ENCODE measurements around the gene RPL41. TPM values are rescaled to one million over a fixed set of nuclear protein-coding genes. Genes with fewer than 3 reads are reported as not detected.
A peak's percentile ranks its signal among the peaks of the same experiment; 100 is the strongest.

Gene RPL41
- total and polyA plus RNA-seq, 4 donors: 979 to 2,155 (median 1,482) TPM

DNA sequence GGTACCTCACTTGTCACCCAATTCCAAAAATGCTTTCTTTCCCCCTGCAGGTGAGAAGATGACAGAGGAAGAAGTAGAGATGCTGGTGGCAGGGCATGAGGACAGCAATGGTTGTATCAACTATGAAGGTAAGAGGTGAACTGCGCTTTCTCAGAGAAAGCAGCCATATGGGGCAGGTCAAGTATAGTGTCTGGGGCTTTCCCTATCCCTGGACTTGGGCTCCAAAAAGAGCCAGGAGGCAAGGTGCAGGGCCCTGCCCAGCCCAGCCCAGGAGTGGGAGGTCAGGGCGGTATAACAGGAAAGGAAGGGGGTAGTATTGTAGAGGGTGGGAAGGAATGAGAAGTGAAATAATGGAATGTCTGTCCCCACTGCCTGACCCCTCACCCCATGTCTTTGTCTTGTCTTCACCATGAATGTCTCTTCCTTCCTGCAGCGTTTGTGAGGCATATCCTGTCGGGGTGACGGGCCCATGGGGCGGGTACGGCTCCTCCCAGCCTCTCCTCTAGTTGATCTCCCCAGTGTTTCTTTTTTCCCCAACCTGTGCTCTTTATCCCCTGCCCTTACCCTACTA is 43.8 kb downstream of the RPL41 start:
- peak overlapping the region in 1 of 2 donors; percentile 37 for H3K9ac ChIP-seq (ENCODE audit: low read depth in 1 of 2, low read length in 2 of 2)
- H3K27me3 ChIP-seq (ENCODE audit: control insufficient read depth in 4 of 4, insufficient read depth in 4 of 4, low read length in 3 of 4): no peaks in the 10 kb centered on the region
- TF ChIP-seq GABPA (IDR thresholded peaks at IDR 0.05 in 1 of 2, conservative IDR thresholded peaks at IDR 0.05 in 1 of 2) (no peak), NR2F2 (IDR thresholded peaks at IDR 0.05) (peak; percentile 77), RXRA (IDR thresholded peaks at IDR 0.05) (peak in 1 of 2 donors; percentile 11)
- no peak for DNase-seq (ENCODE audit: low spot score)
- peaks cover 21 to 49% (median 45%) of the 10 kb centered on the region in 4 donors for H3K36me3 ChIP-seq (ENCODE audit: control insufficient read depth in 4 of 4, insufficient read depth in 3 of 4, low read depth in 1 of 4, low read length in 3 of 4)
- WGBS: 66% methylated on average over 7 of the region's 7 CpGs
- H3K27ac ChIP-seq (ENCODE audit: low read depth in 1 of 2, low read length in 2 of 2): peak overlapping the region; percentile 90 to 98
- H3K4me3 ChIP-seq (ENCODE audit: low read depth in 1 of 3, low read length in 3 of 3): peak overlapping the region; percentile 29 to 93 (median 73)
- H3K9me3 ChIP-seq (ENCODE audit: control insufficient read depth in 4 of 4, low read length in 3 of 4): no peaks in the 10 kb centered on the region
- peaks cover 3 to 40% (median 34%) of the 10 kb centered on the region in 4 donors for H3K4me1 ChIP-seq (ENCODE audit: control insufficient read depth in 4 of 4, insufficient read depth in 4 of 4, low read length in 3 of 4)

DNA sequence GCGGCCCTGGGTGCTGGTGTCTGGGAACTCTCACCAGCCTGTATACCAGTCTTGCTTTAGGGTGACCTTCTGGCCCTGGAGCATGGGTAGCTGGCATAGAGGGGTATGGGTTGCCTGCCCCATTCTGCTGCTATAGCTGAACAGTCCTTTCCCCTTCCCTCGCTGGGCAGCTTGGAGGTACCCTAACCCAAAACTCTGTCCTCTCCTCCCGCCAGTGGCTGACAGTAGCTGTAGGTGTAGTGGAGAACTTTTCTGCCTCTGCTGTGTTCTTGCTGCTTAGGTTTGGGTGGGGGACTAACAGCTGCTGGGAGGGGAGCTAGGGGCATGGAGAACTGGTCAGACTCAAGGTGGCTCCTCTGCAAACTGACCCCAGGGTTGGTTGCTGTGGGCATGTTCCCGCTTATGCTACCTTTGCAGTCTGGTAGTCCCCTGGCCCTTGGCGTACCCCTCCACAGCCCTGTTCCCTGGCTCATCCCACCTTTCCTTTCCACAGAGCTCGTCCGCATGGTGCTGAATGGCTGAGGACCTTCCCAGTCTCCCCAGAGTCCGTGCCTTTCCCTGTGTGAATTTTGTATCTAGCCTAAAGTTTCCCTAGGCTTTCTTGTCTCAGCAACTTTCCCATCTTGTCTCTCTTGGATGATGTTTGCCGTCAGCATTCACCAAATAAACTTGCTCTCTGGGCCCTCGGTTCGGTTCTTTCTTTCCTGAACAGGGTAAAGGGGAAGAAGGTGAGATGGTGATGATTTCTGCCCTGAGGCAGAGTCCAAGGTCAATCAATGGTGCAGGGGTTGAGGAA is 44.7 kb downstream of the RPL41 start:
- Histone ChIP-seq H3K4me1 (ENCODE audit: control insufficient read depth in 4 of 4, insufficient read depth in 4 of 4, low read length in 3 of 4) (peaks cover 0 to 36% (median 30%) of the 10 kb centered on the region in 4 donors), H3K9me3 (ENCODE audit: control insufficient read depth in 4 of 4, low read length in 3 of 4) (no peaks in the 10 kb centered on the region), H3K27me3 (ENCODE audit: control insufficient read depth in 4 of 4, insufficient read depth in 4 of 4, low read length in 3 of 4) (no peaks in the 10 kb centered on the region), H3K36me3 (ENCODE audit: control insufficient read depth in 4 of 4, insufficient read depth in 3 of 4, low read depth in 1 of 4, low read length in 3 of 4) (peaks cover 23 to 56% (median 50%) of the 10 kb centered on the region in 4 donors), H3K4me3 (ENCODE audit: low read depth in 1 of 3, low read length in 3 of 3) (no peak overlapping the region), H3K27ac (ENCODE audit: low read depth in 1 of 2, low read length in 2 of 2) (peak overlapping the region; percentile 90 to 98), H3K9ac (ENCODE audit: low read depth in 1 of 2, low read length in 2 of 2) (peak overlapping the region; percentile 10 to 37)
- 73% methylated on average over 11 of the region's 11 CpGs for WGBS
- DNase-seq (ENCODE audit: low spot score): no peak
- TF ChIP-seq HNF4A (conservative IDR thresholded peaks at IDR 0.05) (peak; percentile 38 to 49), NR2F2 (IDR thresholded peaks at IDR 0.05) (no peak)

DNA sequence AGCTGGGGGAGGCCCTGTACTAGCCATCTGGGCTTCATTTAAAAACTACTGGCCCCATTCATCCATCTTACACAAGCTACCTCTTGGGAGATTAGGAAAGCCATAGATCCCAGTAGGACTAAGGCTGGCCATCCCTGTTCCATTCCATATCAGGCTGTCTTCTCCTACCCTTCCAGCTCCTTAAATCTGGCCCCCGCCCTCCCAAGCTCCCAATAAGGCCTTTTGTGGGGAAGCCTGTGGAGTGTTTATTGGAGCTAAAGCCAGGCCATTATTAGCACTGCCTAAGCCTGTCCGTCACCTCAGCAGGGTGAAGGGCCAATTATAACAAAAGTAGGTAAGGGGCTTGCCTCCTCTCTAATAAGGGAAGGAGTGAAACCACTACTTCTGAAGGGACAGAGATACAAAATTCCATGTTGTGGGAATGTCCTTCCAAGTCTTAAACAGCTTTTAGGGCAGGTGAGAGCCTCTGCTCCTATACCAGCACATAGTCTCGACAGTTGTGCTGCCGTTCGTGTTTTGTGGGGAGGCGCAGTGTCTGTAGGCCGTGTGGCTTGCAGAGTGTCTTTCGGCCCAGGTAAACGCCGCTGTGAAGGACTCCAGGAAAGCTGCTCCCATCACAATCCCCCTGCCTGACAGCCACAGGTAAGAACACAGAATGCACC is 45.4 kb downstream of the RPL41 start:
- peaks cover 25 to 60% (median 50%) of the 10 kb centered on the region in 4 donors for H3K36me3 ChIP-seq (ENCODE audit: control insufficient read depth in 4 of 4, insufficient read depth in 3 of 4, low read depth in 1 of 4, low read length in 3 of 4)
- no peaks in the 10 kb centered on the region for H3K9me3 ChIP-seq (ENCODE audit: control insufficient read depth in 4 of 4, low read length in 3 of 4)
- TF ChIP-seq GABPA (IDR thresholded peaks at IDR 0.05 in 1 of 2, conservative IDR thresholded peaks at IDR 0.05 in 1 of 2) (no peak), JUND (IDR thresholded peaks at IDR 0.05) (no peak), RXRA (IDR thresholded peaks at IDR 0.05) (no peak), YY1 (IDR thresholded peaks at IDR 0.05) (no peak), EGR1 (IDR thresholded peaks at IDR 0.05; ENCODE audit: low read depth in 2 of 2) (no peak), NR2F2 (IDR thresholded peaks at IDR 0.05) (no peak), SP1 (IDR thresholded peaks at IDR 0.05) (no peak), TAF1 (conservative IDR thresholded peaks at IDR 0.05) (no peak), RAD21 (IDR thresholded peaks at IDR 0.05) (no peak), FOXA2 (IDR thresholded peaks at IDR 0.05) (no peak), FOXA1 (IDR thresholded peaks at IDR 0.05) (no peak), HNF4A (conservative IDR thresholded peaks at IDR 0.05) (no peak), HNF4G (IDR thresholded peaks at IDR 0.05) (no peak)
- TF ChIP-seq, protein P1, sequence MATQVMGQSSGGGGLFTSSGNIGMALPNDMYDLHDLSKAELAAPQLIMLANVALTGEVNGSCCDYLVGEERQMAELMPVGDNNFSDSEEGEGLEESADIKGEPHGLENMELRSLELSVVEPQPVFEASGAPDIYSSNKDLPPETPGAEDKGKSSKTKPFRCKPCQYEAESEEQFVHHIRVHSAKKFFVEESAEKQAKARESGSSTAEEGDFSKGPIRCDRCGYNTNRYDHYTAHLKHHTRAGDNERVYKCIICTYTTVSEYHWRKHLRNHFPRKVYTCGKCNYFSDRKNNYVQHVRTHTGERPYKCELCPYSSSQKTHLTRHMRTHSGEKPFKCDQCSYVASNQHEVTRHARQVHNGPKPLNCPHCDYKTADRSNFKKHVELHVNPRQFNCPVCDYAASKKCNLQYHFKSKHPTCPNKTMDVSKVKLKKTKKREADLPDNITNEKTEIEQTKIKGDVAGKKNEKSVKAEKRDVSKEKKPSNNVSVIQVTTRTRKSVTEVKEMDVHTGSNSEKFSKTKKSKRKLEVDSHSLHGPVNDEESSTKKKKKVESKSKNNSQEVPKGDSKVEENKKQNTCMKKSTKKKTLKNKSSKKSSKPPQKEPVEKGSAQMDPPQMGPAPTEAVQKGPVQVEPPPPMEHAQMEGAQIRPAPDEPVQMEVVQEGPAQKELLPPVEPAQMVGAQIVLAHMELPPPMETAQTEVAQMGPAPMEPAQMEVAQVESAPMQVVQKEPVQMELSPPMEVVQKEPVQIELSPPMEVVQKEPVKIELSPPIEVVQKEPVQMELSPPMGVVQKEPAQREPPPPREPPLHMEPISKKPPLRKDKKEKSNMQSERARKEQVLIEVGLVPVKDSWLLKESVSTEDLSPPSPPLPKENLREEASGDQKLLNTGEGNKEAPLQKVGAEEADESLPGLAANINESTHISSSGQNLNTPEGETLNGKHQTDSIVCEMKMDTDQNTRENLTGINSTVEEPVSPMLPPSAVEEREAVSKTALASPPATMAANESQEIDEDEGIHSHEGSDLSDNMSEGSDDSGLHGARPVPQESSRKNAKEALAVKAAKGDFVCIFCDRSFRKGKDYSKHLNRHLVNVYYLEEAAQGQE (IDR thresholded peaks at IDR 0.05): no peak
- TF ChIP-seq, protein P2, sequence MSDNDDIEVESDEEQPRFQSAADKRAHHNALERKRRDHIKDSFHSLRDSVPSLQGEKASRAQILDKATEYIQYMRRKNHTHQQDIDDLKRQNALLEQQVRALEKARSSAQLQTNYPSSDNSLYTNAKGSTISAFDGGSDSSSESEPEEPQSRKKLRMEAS (IDR thresholded peaks at IDR 0.05): no peak
- TF ChIP-seq, protein P3, sequence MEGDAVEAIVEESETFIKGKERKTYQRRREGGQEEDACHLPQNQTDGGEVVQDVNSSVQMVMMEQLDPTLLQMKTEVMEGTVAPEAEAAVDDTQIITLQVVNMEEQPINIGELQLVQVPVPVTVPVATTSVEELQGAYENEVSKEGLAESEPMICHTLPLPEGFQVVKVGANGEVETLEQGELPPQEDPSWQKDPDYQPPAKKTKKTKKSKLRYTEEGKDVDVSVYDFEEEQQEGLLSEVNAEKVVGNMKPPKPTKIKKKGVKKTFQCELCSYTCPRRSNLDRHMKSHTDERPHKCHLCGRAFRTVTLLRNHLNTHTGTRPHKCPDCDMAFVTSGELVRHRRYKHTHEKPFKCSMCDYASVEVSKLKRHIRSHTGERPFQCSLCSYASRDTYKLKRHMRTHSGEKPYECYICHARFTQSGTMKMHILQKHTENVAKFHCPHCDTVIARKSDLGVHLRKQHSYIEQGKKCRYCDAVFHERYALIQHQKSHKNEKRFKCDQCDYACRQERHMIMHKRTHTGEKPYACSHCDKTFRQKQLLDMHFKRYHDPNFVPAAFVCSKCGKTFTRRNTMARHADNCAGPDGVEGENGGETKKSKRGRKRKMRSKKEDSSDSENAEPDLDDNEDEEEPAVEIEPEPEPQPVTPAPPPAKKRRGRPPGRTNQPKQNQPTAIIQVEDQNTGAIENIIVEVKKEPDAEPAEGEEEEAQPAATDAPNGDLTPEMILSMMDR (IDR thresholded peaks at IDR 0.05; ENCODE audit: low read depth, low read length, missing input control): no peak
- TF ChIP-seq, protein P4, sequence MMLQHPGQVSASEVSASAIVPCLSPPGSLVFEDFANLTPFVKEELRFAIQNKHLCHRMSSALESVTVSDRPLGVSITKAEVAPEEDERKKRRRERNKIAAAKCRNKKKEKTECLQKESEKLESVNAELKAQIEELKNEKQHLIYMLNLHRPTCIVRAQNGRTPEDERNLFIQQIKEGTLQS (IDR thresholded peaks at IDR 0.05): no peak
- 84% methylated on average over 10 of the region's 10 CpGs for WGBS
- H3K9ac ChIP-seq (ENCODE audit: low read depth in 1 of 2, low read length in 2 of 2): peak overlapping the region in 1 of 2 donors; percentile 10
- no peak overlapping the region for H3K4me3 ChIP-seq (ENCODE audit: low read depth in 1 of 3, low read length in 3 of 3)
- DNase-seq (ENCODE audit: low spot score): no peak
- H3K4me1 ChIP-seq (ENCODE audit: control insufficient read depth in 4 of 4, insufficient read depth in 4 of 4, low read length in 3 of 4): peaks cover 0 to 36% (median 30%) of the 10 kb centered on the region in 4 donors
- H3K27ac ChIP-seq (ENCODE audit: low read depth in 1 of 2, low read length in 2 of 2): no peak overlapping the region
- no peaks in the 10 kb centered on the region for H3K27me3 ChIP-seq (ENCODE audit: control insufficient read depth in 4 of 4, insufficient read depth in 4 of 4, low read length in 3 of 4)

Data from liver (tissue), 9 donors.